Caco-2 (cell line): ENCODE results near the gene TET2. TPM values are rescaled to one million over a fixed set of nuclear protein-coding genes. Genes with fewer than 3 reads are reported as not detected.

ENCODE experiments used
- BruUV-seq: library from RNA; stranded (reverse); fragments of 400-500 nt; replicated peaks from 2 replicates; lab custom pipeline; 2021; lab: Mats Ljungman, UMichigan
- CTCF ChIA-PET: fragments of 300-600 bp; sonication (Branson Sonifier 250); formaldehyde crosslinking; loops from one replicate; lab custom pipeline; 2022; ENCODE audit warnings: antibody characterized with exemption; lab: Charles Lee
- POLR2A ChIA-PET: fragments of 300-600 bp; sonication (Branson Sonifier 250); formaldehyde crosslinking; loops from one replicate; lab custom pipeline; 2022; ENCODE audit warnings: antibody characterized with exemption; lab: Charles Lee
- DNase-seq, 2 experiments: peaks; one replicate each; pipeline versions ENCODE4 v3.0.0 to v3.0.0-alpha.2; 2020 to 2022
- H3K27me3 ChIP-seq: replicated peaks from 2 replicates; pipeline ENCODE4 v1.6.0; 2011; ENCODE audit warnings: low read length; ENCODE audit not compliant: control insufficient read depth, insufficient read depth
- H3K36me3 ChIP-seq: 2 replicates; pipeline ENCODE4 v1.5.1; 2011; ENCODE audit warnings: low read length; ENCODE audit not compliant: control insufficient read depth, insufficient read depth
- H3K4me1 ChIP-seq: fragments of 250-450 bp; sonication (Bioruptor Pico); 2 replicates; pipeline ENCODE4 v1.5.1; 2020; ENCODE audit warnings: mild to moderate bottlenecking
- H3K4me3 ChIP-seq: 2 replicates; pipeline ENCODE4 v1.5.1; 2011; ENCODE audit warnings: low read depth, mild to moderate bottlenecking, control low read depth, low read length
- H3K9me3 ChIP-seq: fragments of 250-450 bp; sonication (Bioruptor Pico); 2 replicates; pipeline ENCODE4 v1.5.1; 2020; ENCODE audit warnings: mild to moderate bottlenecking, moderate library complexity
- H3K27ac Mint-ChIP-seq: one replicate; pipeline ENCODE4 v1.8.0; 2022; ENCODE audit warnings: mixed read lengths; ENCODE audit not compliant: unreplicated experiment
- H3K27me3 Mint-ChIP-seq: one replicate; pipeline ENCODE4 v1.8.0; 2022; ENCODE audit warnings: mixed read lengths; ENCODE audit not compliant: insufficient read depth, unreplicated experiment
- H3K36me3 Mint-ChIP-seq: one replicate; pipeline ENCODE4 v1.8.0; 2022; ENCODE audit warnings: mild to moderate bottlenecking, mixed read lengths; ENCODE audit not compliant: insufficient read depth, unreplicated experiment
- H3K4me1 Mint-ChIP-seq: one replicate; pipeline ENCODE4 v1.8.0; 2022; ENCODE audit warnings: low read depth, mixed read lengths; ENCODE audit not compliant: unreplicated experiment
- H3K4me3 Mint-ChIP-seq: one replicate; pipeline ENCODE4 v1.8.0; 2022; ENCODE audit warnings: mild to moderate bottlenecking, moderate library complexity, mixed read lengths; ENCODE audit not compliant: unreplicated experiment
- H3K9me3 Mint-ChIP-seq: one replicate; pipeline ENCODE4 v1.8.0; 2022; ENCODE audit warnings: mixed read lengths; ENCODE audit not compliant: unreplicated experiment
- intact Hi-C: fragments of 100-400 bp; cut with micrococcal nuclease; formaldehyde crosslinking; loops from one replicate; pipeline ENCODE4 v1.10.0; 2022; ENCODE audit not compliant: unreplicated experiment
- total RNA-seq: library from RNA; stranded (reverse); gene quantifications from 2 replicates; pipeline ENCODE4 v1.2.3, GENCODE V29; 2022
- TF ChIP-seq, protein P1 (sequence below), 2 experiments: fragments of 200-600 bp in 1 of 2; IDR thresholded peaks; 1 replicate in 1 of 2; 2 replicates in 1 of 2; pipeline versions ENCODE4 v1.5.1 to v1.8.0; 2011 to 2022; ENCODE audit warnings: antibody characterized with exemption in 1 of 2, control low read depth in 1 of 2, inconsistent platforms in 1 of 2, low read depth in 1 of 2, low read length in 1 of 2, mild to moderate bottlenecking in 1 of 2, moderate library complexity in 1 of 2; ENCODE audit not compliant: insufficient read depth in 1 of 2, severe bottlenecking in 1 of 2, unreplicated experiment in 1 of 2

Gene TET2
- total RNA-seq, 1 experiment from 2014 or later = 14.8 TPM

DNA sequence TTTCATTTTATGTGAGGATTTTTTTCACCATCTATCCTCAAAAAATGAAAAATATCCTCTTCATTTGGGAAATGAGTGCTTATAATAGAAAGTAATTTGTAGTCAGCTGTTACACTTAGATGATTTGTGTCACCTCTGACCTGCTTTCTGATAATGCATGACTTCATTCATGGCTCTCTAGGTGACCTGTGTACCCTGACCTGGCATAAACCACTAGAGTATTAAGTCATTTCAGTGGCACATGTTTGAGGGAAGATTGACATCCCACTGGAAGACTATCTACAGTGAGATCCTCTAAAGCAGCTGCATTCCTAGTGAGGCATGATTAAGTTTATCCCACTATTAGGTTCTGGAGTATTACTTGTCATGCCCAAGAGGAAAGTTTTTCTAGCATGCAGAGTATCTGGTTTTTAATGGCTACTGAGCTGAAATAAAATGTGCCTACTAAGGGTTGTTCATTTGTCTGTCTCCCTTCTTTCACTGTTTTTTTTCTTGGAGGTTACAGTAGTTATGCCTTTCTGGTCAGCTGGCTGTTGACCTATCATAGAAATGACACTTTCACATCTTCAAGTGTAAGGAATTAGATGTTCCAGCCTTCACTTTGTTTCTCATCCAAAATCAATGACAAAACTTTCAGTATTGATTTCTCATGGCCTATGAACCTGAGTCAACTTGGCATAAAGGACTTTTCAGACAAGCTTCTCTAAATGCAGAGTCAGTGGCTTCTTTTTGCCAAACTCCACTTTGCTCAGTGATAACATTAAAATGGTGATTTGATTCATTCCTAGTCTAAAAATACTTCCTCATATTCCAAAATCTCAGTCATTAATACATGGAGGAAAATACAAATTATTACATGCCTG is 33.1 kb downstream of the TET2 start:
- H3K27me3 Mint-ChIP-seq = no peaks in the 10 kb centered on the region
- ChIA-PET CTCF (no interaction called here), POLR2A (no interaction called here)
- DNase-seq = no peak
- no peak overlapping the region for H3K4me3 Mint-ChIP-seq
- TF ChIP-seq, protein P1, sequence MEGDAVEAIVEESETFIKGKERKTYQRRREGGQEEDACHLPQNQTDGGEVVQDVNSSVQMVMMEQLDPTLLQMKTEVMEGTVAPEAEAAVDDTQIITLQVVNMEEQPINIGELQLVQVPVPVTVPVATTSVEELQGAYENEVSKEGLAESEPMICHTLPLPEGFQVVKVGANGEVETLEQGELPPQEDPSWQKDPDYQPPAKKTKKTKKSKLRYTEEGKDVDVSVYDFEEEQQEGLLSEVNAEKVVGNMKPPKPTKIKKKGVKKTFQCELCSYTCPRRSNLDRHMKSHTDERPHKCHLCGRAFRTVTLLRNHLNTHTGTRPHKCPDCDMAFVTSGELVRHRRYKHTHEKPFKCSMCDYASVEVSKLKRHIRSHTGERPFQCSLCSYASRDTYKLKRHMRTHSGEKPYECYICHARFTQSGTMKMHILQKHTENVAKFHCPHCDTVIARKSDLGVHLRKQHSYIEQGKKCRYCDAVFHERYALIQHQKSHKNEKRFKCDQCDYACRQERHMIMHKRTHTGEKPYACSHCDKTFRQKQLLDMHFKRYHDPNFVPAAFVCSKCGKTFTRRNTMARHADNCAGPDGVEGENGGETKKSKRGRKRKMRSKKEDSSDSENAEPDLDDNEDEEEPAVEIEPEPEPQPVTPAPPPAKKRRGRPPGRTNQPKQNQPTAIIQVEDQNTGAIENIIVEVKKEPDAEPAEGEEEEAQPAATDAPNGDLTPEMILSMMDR (IDR thresholded peaks at IDR 0.05; ENCODE audit: insufficient read depth in 1 of 2, low read depth in 1 of 2, low read length in 1 of 2, severe bottlenecking in 1 of 2, unreplicated experiment in 1 of 2) = no peak
- Histone ChIP-seq H3K4me1 (peaks cover 29% of the 10 kb centered on the region), H3K9me3 (no peaks in the 10 kb centered on the region), H3K36me3 (no peaks in the 10 kb centered on the region), H3K27me3 (no peaks in the 10 kb centered on the region), H3K4me3 (no peak overlapping the region)
- peaks cover 30% of the 10 kb centered on the region for H3K4me1 Mint-ChIP-seq
- no peak overlapping the region for H3K27ac Mint-ChIP-seq
- H3K36me3 Mint-ChIP-seq = peaks cover 10% of the 10 kb centered on the region
- peaks cover 10% of the 10 kb centered on the region for H3K9me3 Mint-ChIP-seq
- BruUV-seq = no TSS peak
- intact Hi-C loops = no loop called here

DNA sequence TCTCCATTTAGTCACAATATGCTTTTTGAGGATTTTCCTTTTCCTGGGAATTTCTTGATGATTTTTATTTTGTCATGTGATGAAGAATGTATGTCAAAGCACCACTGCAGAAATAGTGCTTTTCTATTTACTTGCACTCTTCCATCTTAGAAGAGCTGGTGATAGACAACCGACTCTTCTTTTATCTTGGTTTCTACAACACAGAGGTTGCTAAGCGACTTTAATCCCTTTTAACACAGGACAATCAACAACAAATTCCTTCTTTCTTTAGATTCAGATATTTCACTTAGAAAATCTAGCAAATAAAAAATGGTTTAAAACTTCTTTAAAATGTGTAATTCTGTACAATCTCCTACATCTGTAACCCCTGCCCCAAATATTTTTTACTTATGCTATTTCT is 34.6 kb downstream of the TET2 start:
- ChIA-PET CTCF (no interaction called here), POLR2A (no interaction called here)
- Mint-ChIP-seq H3K36me3 (peaks cover 13% of the 10 kb centered on the region), H3K9me3 (no peaks in the 10 kb centered on the region), H3K27ac (peak overlapping the region; percentile 4), H3K4me1 (peaks cover 22% of the 10 kb centered on the region), H3K27me3 (no peaks in the 10 kb centered on the region), H3K4me3 (no peak overlapping the region)
- DNase-seq = peak in 1 of 2 experiments; percentile 24
- intact Hi-C loops = no loop called here
- no peak overlapping the region for H3K4me3 ChIP-seq
- no peaks in the 10 kb centered on the region for H3K36me3 ChIP-seq
- TF ChIP-seq, protein P1 (IDR thresholded peaks at IDR 0.05; ENCODE audit: insufficient read depth in 1 of 2, low read depth in 1 of 2, low read length in 1 of 2, severe bottlenecking in 1 of 2, unreplicated experiment in 1 of 2) = no peak
- BruUV-seq = no TSS peak
- H3K4me1 ChIP-seq = peaks cover 30% of the 10 kb centered on the region
- no peaks in the 10 kb centered on the region for H3K9me3 ChIP-seq
- no peaks in the 10 kb centered on the region for H3K27me3 ChIP-seq

DNA sequence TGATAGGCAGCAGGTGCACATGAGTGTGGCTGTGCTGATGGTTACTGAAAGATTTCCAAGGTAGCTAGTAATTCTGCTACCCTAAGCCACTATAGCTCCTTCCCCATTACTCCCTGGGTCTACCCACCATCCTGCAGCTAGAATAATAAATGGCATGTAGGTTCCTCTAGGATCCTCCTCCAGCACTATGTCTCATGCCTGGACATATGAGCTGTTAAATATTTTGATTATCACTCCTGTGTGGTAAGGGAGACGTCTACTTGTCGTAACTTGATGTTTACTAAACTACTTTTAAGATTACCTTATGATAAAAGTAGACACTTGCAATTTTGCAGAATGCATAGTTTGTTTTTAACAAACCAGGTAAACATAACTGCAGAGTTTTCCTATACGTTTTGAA is 35.5 kb downstream of the TET2 start:
- H3K27me3 ChIP-seq = no peaks in the 10 kb centered on the region
- no peak overlapping the region for H3K4me3 ChIP-seq
- Mint-ChIP-seq H3K27me3 (no peaks in the 10 kb centered on the region), H3K27ac (no peak overlapping the region), H3K36me3 (peaks cover 13% of the 10 kb centered on the region), H3K4me3 (no peak overlapping the region), H3K4me1 (peaks cover 22% of the 10 kb centered on the region), H3K9me3 (no peaks in the 10 kb centered on the region)
- no TSS peak for BruUV-seq
- TF ChIP-seq, protein P1 (IDR thresholded peaks at IDR 0.05; ENCODE audit: insufficient read depth in 1 of 2, low read depth in 1 of 2, low read length in 1 of 2, severe bottlenecking in 1 of 2, unreplicated experiment in 1 of 2) = no peak
- ChIA-PET POLR2A (no interaction called here), CTCF (no interaction called here)
- no peak for DNase-seq
- H3K4me1 ChIP-seq = peaks cover 30% of the 10 kb centered on the region
- no peaks in the 10 kb centered on the region for H3K36me3 ChIP-seq
- no peaks in the 10 kb centered on the region for H3K9me3 ChIP-seq
- intact Hi-C loops = no loop called here
